ES-I3 (cell line): ENCODE data around the gene ZSWIM2.
"Not testable (repeated sequence)": the region's sequence is repeated elsewhere in the genome, so short reads cannot be mapped to it uniquely, and the experiment has no call there.

Source experiments
- H3K36me3 ChIP-seq: 2 replicates; pipeline ENCODE4 v1.6.1; 2013; ENCODE audit warnings: mild to moderate bottlenecking, low read length, control low read depth, moderate library complexity; ENCODE audit not compliant: insufficient read depth
- H3K4me1 ChIP-seq: 2 replicates; pipeline ENCODE4 v1.6.1; 2013; ENCODE audit warnings: mild to moderate bottlenecking, control low read depth, low read length; ENCODE audit not compliant: insufficient read depth
- H3K9ac ChIP-seq: 2 replicates; pipeline ENCODE4 v1.6.1; 2013; ENCODE audit warnings: low read depth, mild to moderate bottlenecking, low read length, moderate library complexity
- H3K9me3 ChIP-seq: 2 replicates; pipeline ENCODE4 v1.6.1; 2013; ENCODE audit warnings: mild to moderate bottlenecking, low read length, moderate library complexity; ENCODE audit not compliant: control insufficient read depth, insufficient read depth

ZSWIM2 gene

DNA sequence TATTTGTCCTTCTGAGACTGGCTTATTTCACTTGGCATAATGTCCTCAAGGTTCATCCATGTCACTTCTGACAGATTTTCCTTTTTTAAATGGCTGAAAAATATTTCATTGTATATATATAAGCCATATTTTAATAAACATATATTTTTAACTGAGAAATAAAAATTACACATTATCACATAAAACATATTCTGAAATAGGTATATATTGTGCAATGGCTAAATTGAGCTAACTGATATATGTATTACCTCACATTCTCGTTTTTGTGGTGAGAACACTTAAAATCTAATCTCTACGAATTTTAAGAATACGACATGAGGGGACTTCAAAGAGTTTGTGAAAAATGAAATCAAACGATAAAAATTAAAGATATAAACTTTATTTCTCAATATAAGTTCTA, 25.7 kb upstream of the ZSWIM2 start:
- Histone ChIP-seq H3K9me3 (no peaks in the 10 kb centered on the region), H3K9ac (no peak overlapping the region), H3K36me3 (no peaks in the 10 kb centered on the region), H3K4me1 (no peaks in the 10 kb centered on the region)

DNA sequence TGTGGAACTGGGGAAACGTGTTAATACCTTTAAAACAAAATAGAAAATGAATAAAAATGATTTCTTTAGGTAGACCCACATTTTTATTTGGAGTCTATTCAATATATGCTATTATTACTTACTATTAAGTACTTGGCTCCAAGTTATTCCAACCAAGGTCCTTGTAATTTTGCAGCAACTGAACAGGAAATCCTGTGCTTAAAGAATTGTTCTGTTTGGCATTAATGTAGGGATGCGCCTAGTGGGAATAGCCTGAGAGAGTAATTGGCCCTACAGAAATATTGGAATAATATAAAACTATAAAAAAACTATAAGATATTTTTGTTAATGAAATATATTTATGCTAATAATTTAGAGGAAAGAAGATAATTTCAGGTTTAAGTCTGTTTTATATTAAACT, 22.9 kb upstream of the ZSWIM2 start:
- Histone ChIP-seq H3K36me3 (no peaks in the 10 kb centered on the region), H3K4me1 (no peaks in the 10 kb centered on the region), H3K9me3 (no peaks in the 10 kb centered on the region)

DNA sequence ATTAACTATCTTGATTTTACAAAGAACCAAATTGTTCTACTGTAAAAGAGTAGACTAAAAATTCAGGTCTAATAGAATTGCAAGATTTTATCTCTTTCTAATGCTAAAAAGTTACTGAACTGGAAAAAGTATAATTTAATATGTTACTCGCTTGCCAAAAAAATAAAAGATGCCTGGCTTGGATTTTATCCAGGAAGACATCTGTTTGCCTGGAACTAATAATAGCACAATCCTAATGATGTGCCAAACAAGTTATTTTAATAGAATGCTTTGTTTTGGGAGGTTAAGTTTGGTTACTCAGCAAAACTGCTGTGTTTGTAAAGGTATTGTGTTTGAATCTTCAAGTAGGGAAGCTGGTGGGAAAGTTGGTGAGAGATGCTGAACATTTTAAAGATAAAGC, 19.4 kb upstream of the ZSWIM2 start:
- no peaks in the 10 kb centered on the region for H3K4me1 ChIP-seq
- H3K36me3 ChIP-seq = no peaks in the 10 kb centered on the region
- no peaks in the 10 kb centered on the region for H3K9me3 ChIP-seq
- H3K9ac ChIP-seq = no peak overlapping the region

More for the DNA sequence above, 22.9 kb upstream of the ZSWIM2 start:
- H3K9ac ChIP-seq = no peak overlapping the region

DNA sequence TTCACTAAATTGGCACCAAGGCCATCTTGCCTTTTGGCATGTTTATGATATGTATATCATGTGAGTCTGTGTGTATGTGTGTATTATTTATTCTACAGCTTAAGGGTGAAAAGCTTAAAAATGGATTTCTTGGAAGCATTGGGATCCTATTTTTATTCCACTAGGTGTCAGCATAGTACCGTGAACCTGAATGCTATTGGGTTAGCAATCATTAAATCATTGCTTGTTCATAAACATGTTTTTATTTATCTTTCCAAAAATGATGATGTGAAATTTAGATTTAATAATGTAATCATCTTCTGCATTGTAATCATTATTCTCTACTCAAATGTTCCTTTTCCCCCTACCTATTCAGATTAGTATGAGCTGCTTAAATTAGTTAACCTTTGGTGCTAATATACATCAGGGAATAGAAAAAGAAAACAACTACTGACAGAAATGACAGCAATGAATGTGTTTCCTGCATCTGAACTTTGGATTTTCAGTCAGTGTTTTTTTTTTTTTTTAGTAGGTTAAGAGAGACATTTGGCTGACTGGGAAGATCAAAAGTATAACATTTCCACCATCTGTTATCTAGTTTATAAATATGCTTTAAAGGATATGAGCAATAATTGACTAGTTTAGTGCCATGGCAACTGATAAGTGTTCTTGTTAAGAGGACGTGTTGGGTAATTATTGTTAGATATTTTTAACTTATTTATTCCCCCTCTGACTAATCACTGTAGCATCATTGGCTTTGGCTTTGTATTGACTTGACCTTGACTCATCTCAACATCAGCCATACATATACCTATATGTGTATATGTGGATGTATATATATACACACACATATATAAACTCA, 14.1 kb upstream of the ZSWIM2 start:
- Histone ChIP-seq H3K9ac (no peak overlapping the region), H3K4me1 (no peaks in the 10 kb centered on the region), H3K36me3 (no peaks in the 10 kb centered on the region), H3K9me3 (no peaks in the 10 kb centered on the region)

DNA sequence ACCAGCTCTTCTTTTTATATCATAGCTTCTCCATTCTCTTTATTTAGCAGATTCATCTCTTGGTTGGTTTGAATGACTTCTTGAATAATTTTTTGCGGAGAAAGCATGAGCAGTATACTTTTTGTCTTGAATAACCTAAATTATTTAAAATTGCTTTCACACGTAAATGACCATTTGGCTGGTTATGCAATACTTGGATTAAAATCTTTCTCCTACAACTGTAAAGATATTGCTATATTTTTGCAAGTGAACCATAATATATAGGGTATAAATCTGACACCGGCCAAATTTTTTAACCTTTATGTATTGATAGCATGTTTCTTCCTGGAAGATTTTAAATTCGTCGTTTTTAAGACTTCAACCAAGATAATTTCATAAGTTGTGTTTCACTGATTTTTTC, 6.2 kb upstream of the ZSWIM2 start:
- no peaks in the 10 kb centered on the region for H3K36me3 ChIP-seq
- no peaks in the 10 kb centered on the region for H3K4me1 ChIP-seq
- no peak overlapping the region for H3K9ac ChIP-seq
- H3K9me3 ChIP-seq = no peaks in the 10 kb centered on the region

DNA sequence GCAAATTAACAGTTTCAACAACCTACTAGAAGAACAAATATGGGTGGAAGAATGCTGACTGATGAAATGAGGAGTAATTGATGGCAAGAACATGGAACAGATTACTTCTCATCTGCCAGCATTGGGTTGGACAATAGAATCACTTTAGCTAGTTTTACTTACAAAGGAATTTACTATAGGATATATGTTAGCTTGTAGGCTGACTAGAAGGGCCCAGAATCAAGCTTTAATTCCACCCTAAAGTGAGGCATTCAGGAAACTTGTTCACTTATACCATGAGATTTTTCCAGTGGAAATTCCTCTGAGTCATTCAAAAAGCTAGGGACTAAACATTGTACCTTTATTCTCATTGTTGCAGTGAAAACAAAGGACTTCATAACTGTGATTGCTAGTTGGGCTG, 5.0 kb upstream of the ZSWIM2 start:
- Histone ChIP-seq H3K4me1 (no peaks in the 10 kb centered on the region), H3K9me3 (no peaks in the 10 kb centered on the region), H3K36me3 (no peaks in the 10 kb centered on the region), H3K9ac (no peak overlapping the region)

DNA sequence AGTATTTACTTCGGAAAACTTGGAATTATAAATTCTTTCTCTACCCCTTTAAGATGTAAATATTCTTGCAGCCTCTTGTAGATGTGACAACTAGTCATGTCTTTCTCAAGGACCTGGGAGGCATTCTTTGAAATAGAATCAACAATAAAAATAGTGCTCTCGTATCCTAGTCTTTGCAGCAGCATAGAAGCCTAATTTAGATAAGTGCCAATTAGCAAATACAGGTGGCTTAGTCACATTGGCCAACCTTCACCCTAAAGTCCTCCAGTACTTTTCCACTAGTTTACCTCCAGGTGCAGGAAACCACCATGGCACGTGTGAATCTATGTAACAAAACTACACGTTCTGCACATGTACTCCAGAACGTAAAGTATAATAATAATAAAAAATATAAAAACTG, 3.5 kb upstream of the ZSWIM2 start:
- Histone ChIP-seq H3K4me1 (no peaks in the 10 kb centered on the region), H3K9me3 (no peaks in the 10 kb centered on the region), H3K36me3 (no peaks in the 10 kb centered on the region), H3K9ac (no peak overlapping the region)

DNA sequence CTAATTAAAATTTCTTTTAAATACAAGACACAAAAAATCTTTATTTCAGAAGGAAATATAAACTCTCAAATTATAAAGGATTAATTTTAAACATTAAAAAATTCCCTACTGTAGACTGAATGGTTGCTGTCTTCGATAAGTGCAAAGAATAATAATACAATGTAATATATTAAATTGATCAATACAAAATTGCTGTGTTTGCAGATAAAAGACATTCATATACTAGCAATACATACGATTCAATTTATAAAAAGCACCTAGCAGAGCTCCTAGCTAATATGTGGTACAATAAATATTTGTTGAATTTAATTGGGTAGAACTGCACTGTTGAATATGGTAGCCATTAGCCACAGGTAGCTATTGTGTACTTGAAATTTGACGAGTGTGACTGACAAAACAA, 6.6 kb downstream of the ZSWIM2 start:
- no peaks in the 10 kb centered on the region for H3K36me3 ChIP-seq
- H3K9ac ChIP-seq = no peak overlapping the region
- no peaks in the 10 kb centered on the region for H3K9me3 ChIP-seq
- H3K4me1 ChIP-seq = no peaks in the 10 kb centered on the region

DNA sequence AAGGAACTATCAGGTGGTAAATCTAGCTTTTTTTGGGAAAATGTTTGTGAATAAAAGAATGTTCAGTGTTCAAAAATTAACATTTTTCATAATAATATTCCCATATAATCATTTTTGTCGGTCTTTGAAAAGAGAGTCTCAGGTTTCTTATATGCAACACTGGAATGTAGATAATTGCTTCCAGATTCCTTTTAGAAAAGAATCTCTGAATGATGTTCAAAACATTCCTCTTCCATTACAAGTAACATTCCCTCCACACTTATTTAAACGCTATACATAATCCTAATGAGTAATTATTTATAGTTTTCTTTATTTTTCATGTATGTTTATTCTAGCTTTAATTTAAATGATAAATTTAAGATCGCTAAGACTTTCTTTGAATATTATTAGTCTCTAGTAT, 7.0 kb downstream of the ZSWIM2 start:
- Histone ChIP-seq H3K9ac (no peak overlapping the region), H3K9me3 (no peaks in the 10 kb centered on the region)

DNA sequence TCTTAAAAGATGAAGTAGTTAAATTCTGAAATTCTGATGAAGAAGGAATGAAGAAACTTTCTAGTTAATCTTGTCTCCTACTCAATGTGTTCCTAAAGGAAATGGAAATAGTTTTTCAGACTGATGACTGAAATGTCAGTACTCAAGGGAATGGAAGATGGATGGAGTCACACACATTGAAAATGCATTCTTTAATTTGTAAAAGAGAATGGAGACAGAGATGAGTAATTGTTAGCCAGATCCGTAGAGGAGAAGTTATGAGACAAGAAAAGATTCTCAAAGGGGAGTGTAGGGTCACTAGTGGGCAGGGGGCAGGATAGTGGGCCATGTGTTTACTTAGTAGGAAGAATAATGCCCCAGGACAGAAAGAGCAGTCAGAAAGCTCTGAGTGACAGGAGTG, 13.3 kb downstream of the ZSWIM2 start:
- Histone ChIP-seq H3K9me3 (no peaks in the 10 kb centered on the region), H3K4me1 (no peaks in the 10 kb centered on the region), H3K36me3 (no peaks in the 10 kb centered on the region), H3K9ac (no peak overlapping the region)

More for the DNA sequence above, 7.0 kb downstream of the ZSWIM2 start:
- no peaks in the 10 kb centered on the region for H3K36me3 ChIP-seq
- no peaks in the 10 kb centered on the region for H3K4me1 ChIP-seq

DNA sequence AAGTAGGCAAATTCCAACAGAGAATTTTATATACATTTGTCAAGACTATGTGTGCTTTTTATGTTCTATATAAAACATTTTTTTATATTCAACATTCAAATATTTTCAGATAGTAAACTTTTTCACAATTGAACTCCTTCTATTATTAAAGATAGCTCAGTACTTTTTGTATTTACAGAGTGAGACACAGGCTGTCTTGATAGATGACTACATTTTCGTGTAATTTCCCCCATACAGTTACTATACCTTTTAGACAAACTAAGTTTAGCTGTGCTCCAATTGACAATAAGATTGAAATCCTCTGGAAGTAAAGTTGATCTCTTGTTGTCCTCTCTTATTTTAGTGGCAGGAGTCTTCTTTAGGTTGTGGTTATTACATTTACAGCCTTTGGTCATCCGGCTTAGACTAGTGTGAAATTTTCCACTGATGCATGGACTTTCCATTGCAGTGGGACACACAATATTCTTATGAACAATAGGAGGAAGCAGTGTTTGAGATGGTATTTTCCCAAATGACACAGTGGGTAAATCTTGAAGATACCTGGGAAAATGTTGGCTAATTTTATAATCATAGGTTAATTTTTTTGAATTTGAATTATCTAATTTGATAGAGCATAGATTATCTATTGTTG, 21.0 kb downstream of the ZSWIM2 start:
- Histone ChIP-seq H3K4me1 (no peaks in the 10 kb centered on the region), H3K9me3 (no peaks in the 10 kb centered on the region), H3K9ac (no peak overlapping the region), H3K36me3 (no peaks in the 10 kb centered on the region)

DNA sequence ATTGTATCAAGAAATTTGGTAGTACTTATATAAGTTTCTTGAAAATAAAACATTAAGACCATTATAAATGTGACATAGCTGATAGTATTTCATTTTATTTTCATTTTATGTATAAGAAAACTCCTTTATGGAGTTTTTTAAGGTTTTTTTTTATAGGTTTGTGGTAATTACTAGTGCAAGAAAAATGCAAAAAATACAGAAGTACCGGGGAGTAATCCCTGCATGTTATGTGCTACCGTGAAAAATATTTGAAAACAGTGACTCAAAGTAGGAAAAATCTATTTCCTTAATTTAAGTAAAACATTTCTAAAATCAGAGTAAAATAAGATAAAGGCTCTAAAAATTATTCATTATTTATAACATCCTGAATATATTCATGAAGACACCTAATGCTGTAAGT, 21.6 kb downstream of the ZSWIM2 start:
- Histone ChIP-seq H3K36me3 (no peaks in the 10 kb centered on the region), H3K9ac (no peak overlapping the region), H3K9me3 (no peaks in the 10 kb centered on the region), H3K4me1 (no peaks in the 10 kb centered on the region)

DNA sequence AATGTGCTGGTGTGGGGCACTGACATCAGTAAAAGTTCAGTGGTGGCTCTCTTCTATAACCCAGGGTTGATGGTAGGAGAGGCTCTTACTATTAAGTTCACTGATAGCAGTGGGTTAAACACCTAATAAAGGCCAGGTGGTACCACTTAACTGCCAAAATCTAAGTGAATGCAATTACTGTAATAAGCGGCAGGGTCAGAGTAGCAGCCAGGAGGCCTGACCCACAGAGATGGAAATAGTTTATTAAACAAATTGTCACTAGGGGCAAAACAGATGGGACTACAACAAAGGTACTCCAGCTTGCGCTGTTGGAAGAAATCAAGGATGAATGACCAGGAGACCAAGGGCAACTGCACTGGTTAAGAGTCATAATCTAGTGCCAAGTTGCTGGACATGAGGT, 26.6 kb downstream of the ZSWIM2 start:
- no peak overlapping the region for H3K9ac ChIP-seq
- no peaks in the 10 kb centered on the region for H3K36me3 ChIP-seq
- H3K9me3 ChIP-seq = no peaks in the 10 kb centered on the region
- H3K4me1 ChIP-seq = no peaks in the 10 kb centered on the region

DNA sequence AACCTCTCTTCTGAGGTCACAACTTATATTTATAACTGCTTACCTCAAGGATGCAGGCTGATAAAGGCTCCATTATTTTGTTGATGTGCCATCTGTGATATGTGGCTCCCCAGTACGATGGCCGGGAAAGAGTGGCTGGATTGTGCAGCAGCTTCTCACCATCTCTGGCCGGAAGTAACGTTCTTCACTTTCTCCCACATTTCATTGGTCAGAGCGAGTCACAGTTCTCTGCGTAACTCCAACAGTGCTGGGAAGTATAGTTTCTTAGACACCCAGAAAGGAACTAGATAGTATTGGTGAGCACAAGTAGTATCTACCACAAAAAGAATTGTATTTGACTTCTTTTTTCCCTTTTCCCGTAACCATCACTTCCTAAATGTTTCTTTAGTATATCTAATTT, 28.7 kb downstream of the ZSWIM2 start:
- Histone ChIP-seq H3K36me3 (no peaks in the 10 kb centered on the region), H3K9ac (no peak overlapping the region), H3K4me1 (no peaks in the 10 kb centered on the region), H3K9me3 (no peaks in the 10 kb centered on the region)

DNA sequence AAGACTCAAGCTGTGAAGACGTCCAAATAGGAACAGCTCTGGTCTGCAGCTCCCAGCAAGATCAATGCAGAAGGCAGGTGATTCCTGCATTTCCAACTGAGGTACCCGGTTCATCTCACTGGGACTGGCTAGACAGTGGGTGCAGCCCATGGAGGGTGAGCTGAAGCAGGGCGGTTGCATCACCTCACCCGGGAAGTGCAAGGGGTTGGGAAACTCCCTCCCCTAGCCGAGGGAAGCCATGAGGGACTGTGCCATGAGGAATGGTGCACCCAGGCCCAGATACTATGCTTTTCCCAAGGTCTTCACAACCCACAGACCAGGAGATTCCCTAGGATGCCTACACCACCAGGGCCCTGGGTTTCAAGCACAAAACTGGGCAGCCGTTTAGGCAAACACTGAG, 37.2 kb downstream of the ZSWIM2 start:
- H3K9ac ChIP-seq, H3K9me3 ChIP-seq, H3K4me1 ChIP-seq, H3K36me3 ChIP-seq: not testable (repeated sequence)
